Activated CD8-positive, alpha-beta memory T cell treated with anti-CD3 and anti-CD28 coated beads for 36 hours (primary cell): ENCODE data around the gene MAPK8. TPM values are rescaled to one million over a fixed set of nuclear protein-coding genes. Genes with fewer than 3 reads are reported as not detected.

Experiments
- CTCF ChIA-PET: fragments of 350-600 bp; sonication (Branson Sonifier 250); formaldehyde crosslinking; loops from one replicate; lab custom pipeline; 2021; ENCODE audit warnings: antibody characterized with exemption; lab: Charles Lee
- POLR2A ChIA-PET: fragments of 350-600 bp; sonication (Branson Sonifier 250); formaldehyde crosslinking; loops from one replicate; lab custom pipeline; 2021; ENCODE audit warnings: antibody characterized with exemption; lab: Charles Lee
- total RNA-seq, 2 experiments: library from RNA; stranded (reverse); gene quantifications; one replicate each; pipeline ENCODE4 v1.2.3, GENCODE V29; 2021

The MAPK8 gene
- total RNA-seq, 2 experiments from 2014 or later: 46.0 to 48.0 TPM

- POLR2A ChIA-PET: no interaction called here
These were observed 147.2 kb downstream of the MAPK8 start for GRCh38 chr10:48453451-48454301.

GRCh38 chr10:48454302-48455054, 148.0 kb downstream of the MAPK8 start:
- ChIA-PET POLR2A (no interaction called here), CTCF (interaction anchor here (1.2 kb wide), 1 partner anchor 10 kb away, joined by 3 read pairs; no protein-coding TSS in a partner anchor)

More at GRCh38 chr10:48453451-48454301, 147.2 kb downstream of the MAPK8 start:
- CTCF ChIA-PET: interaction anchor here (1.2 kb wide), 1 partner anchor 11 kb away, joined by 3 read pairs; no protein-coding TSS in a partner anchor

GRCh38 chr10:48455055-48455391, 148.5 kb downstream of the MAPK8 start:
- ChIA-PET CTCF (interaction anchor here (1.2 kb wide), 1 partner anchor 10 kb away, joined by 3 read pairs; no protein-coding TSS in a partner anchor), POLR2A (no interaction called here)

- ChIA-PET CTCF (no interaction called here), POLR2A (no interaction called here)
These were observed 149.1 kb downstream of the MAPK8 start for GRCh38 chr10:48455392-48456151.

GRCh38 chr10:48456361-48456804, 149.9 kb downstream of the MAPK8 start:
- CTCF ChIA-PET: no interaction called here

GRCh38 chr10:48456808-48457761, 150.6 kb downstream of the MAPK8 start:
- ChIA-PET CTCF (no interaction called here), POLR2A (no interaction called here)

More at GRCh38 chr10:48456361-48456804, 149.9 kb downstream of the MAPK8 start:
- POLR2A ChIA-PET: no interaction called here

- POLR2A ChIA-PET: no interaction called here
These were observed 151.6 kb downstream of the MAPK8 start for GRCh38 chr10:48457949-48458661.

GRCh38 chr10:48458662-48459048, 152.2 kb downstream of the MAPK8 start:
- ChIA-PET CTCF (no interaction called here), POLR2A (no interaction called here)

More at GRCh38 chr10:48457949-48458661, 151.6 kb downstream of the MAPK8 start:
- CTCF ChIA-PET: no interaction called here

GRCh38 chr10:48459270-48460150, 153.0 kb downstream of the MAPK8 start:
- ChIA-PET CTCF (no interaction called here), POLR2A (no interaction called here)

GRCh38 chr10:48460182-48460581, 153.7 kb downstream of the MAPK8 start:
- POLR2A ChIA-PET: no interaction called here
- CTCF ChIA-PET: no interaction called here

GRCh38 chr10:48461623-48462481, 155.4 kb downstream of the MAPK8 start:
- ChIA-PET CTCF (no interaction called here), POLR2A (no interaction called here)

- CTCF ChIA-PET: no interaction called here
These were observed 156.1 kb downstream of the MAPK8 start for GRCh38 chr10:48462482-48463020.

GRCh38 chr10:48463318-48464003, 157.0 kb downstream of the MAPK8 start:
- CTCF ChIA-PET: no interaction called here

More at GRCh38 chr10:48462482-48463020, 156.1 kb downstream of the MAPK8 start:
- POLR2A ChIA-PET: no interaction called here

GRCh38 chr10:48464121-48464870, 157.8 kb downstream of the MAPK8 start:
- ChIA-PET CTCF (interaction anchor here (1.2 kb wide), 1 partner anchor 10 kb away, joined by 3 read pairs; no protein-coding TSS in a partner anchor), POLR2A (no interaction called here)

More at GRCh38 chr10:48463318-48464003, 157.0 kb downstream of the MAPK8 start:
- POLR2A ChIA-PET: no interaction called here
